Adrenal gland (tissue), 12 donors: Measurements from ENCODE around the gene PIWIL4. TPM values are rescaled to one million over a fixed set of nuclear protein-coding genes. Genes with fewer than 3 reads are reported as not detected.
A peak's percentile ranks its signal among the peaks of the same experiment; 100 is the strongest.

Experiments
- DNase-seq, 7 donors: peaks; one replicate each; pipeline ENCODE4 v3.0.0-alpha.2; 2019 to 2020
- H3K27ac ChIP-seq, 5 donors: fragments of 200-600 bp; sonication (generic) in 4 of 5; 1 replicate in 3 of 5; 2 replicates in 2 of 5; pipeline versions ENCODE4 v1.5.1 to v1.8.0; 2016 to 2020; ENCODE audit warnings: mild to moderate bottlenecking in 1 of 5
- H3K27me3 ChIP-seq: fragments of 200-600 bp; 2 replicates; pipeline ENCODE4 v1.8.0; 2021
- H3K36me3 ChIP-seq, 2 donors: fragments of 200-600 bp; replicated peaks in 1 of 2; 1 replicate in 1 of 2; 2 replicates in 1 of 2; pipeline versions ENCODE4 v1.5.1 to v1.8.0; 2018 to 2022
- H3K4me1 ChIP-seq, 2 donors: fragments of 200-600 bp; replicated peaks in 1 of 2; 1 replicate in 1 of 2; 2 replicates in 1 of 2; pipeline versions ENCODE4 v1.5.1 to v1.8.0; 2018 to 2021
- H3K4me3 ChIP-seq, 4 donors: fragments of 200-600 bp; sonication (generic) in 3 of 4; one replicate each; pipeline ENCODE4 v1.5.1; 2016 to 2018
- H3K9me3 ChIP-seq, 3 donors: fragments of 200-600 bp; sonication (generic) in 1 of 3; replicated peaks in 1 of 3; 1 replicate in 2 of 3; 2 replicates in 1 of 3; pipeline versions ENCODE4 v1.5.1 to v1.8.0; 2016 to 2021
- POLR2A ChIP-seq, 2 donors: fragments of 450-650 bp; IDR thresholded peaks; one replicate each; pipeline ENCODE4 v1.6.1; 2017; ENCODE audit warnings: antibody characterized with exemption in 2 of 2, mild to moderate bottlenecking in 2 of 2, moderate library complexity in 1 of 2
- WGBS, 4 donors: extraction: QIAGEN DNeasy Blood & Tissue Kit in 2 of 4; methylation state at CpG; one replicate each; pipeline versions ENCODE4 v1.1.5 to v1.1.7; 2013 to 2017; 5-methylcytosine and 5-hydroxymethylcytosine counted together
- intact Hi-C, 2 donors: fragments of 100-400 bp; cut with DNase I; formaldehyde crosslinking; loops; one replicate each; pipeline versions ENCODE4 v1.14.1 to v1.15.0; 2022 to 2023
- polyA plus RNA-seq, 3 donors: library from polyadenylated mRNA; stranded (reverse); fragments of 200-250 nt in 2 of 3; fragments of 350-450 nt in 1 of 3; fragmentation: Illumina TruSeq in 1 of 3; extraction: RNeasy Lipid Tissue Mini Kit (QIAGEN cat#74804) in 1 of 3; gene quantifications; one replicate each; pipeline ENCODE4 v1.2.3, GENCODE V29; 2013 to 2014
- total RNA-seq, 9 donors: library from RNA; depleted of rRNA in 4 of 9; stranded (reverse); fragments of >200 nt in 4 of 9; fragments of 120-200 nt in 1 of 9; fragmentation: NEBNext Ultra II Directional in 1 of 9; extraction: Animal tissue kit (Norgen Biotek cat#: 25700) in 1 of 9; gene quantifications; one replicate each; pipeline versions ENCODE4 v1.1.0 to v1.2.4, GENCODE V29; 2013 to 2023
- TF ChIP-seq, protein P1 (sequence below), 6 experiments: fragments of 450-650 bp in 4 of 6; fragments of 200-600 bp in 2 of 6; sonication (generic) in 1 of 6; IDR thresholded peaks; 1 replicate in 5 of 6; 2 replicates in 1 of 6; pipeline versions ENCODE4 v1.5.1 to v1.8.0; 2016 to 2021; ENCODE audit warnings: antibody characterized with exemption in 6 of 6, mild to moderate bottlenecking in 2 of 6, moderate library complexity in 1 of 6
- donor health status: healthy with polysubstance abuse.
- donor health status: Bipolar disorder and iron deficiency.
- donor health status: DM: yes; HTN: yes; CAD: no.
- donor health status: DM: no; HTN: no; CAD: no.
- donor health status: DM: no; HTN: no; CAD: no.
- donor health status: DM: yes; HTN: yes; CAD: no.

The PIWIL4 gene
- total and polyA plus RNA-seq, 12 donors, result 0.12 to 3.0 (median 1.6) TPM

DNA sequence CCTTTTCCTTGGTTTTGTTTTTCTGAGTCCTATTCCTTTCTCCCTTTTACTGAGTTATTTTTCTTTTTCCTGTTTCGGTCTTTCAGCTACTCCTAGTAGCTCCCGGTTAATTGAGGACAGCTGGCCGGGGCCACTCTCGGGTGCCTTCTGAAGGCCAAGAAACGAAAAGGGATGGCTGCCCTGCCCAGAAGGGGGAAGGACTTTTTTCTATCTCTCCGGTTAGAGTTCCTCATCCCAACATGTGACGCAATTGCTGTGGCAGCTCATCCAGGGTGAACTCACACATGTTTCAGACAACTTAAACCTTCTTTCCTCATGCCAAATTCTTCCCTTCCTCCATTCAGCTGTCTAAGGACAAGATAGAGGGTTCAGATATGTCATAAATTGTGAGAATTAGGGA, 83.6 kb downstream of the PIWIL4 start:
- no peak overlapping the region for H3K4me3 ChIP-seq
- H3K27ac ChIP-seq, result peak overlapping the region in 3 of 5 donors; percentile 23 to 34 (median 31)
- no peak for TF ChIP-seq POLR2A (IDR thresholded peaks at IDR 0.05)
- TF ChIP-seq, protein P1, sequence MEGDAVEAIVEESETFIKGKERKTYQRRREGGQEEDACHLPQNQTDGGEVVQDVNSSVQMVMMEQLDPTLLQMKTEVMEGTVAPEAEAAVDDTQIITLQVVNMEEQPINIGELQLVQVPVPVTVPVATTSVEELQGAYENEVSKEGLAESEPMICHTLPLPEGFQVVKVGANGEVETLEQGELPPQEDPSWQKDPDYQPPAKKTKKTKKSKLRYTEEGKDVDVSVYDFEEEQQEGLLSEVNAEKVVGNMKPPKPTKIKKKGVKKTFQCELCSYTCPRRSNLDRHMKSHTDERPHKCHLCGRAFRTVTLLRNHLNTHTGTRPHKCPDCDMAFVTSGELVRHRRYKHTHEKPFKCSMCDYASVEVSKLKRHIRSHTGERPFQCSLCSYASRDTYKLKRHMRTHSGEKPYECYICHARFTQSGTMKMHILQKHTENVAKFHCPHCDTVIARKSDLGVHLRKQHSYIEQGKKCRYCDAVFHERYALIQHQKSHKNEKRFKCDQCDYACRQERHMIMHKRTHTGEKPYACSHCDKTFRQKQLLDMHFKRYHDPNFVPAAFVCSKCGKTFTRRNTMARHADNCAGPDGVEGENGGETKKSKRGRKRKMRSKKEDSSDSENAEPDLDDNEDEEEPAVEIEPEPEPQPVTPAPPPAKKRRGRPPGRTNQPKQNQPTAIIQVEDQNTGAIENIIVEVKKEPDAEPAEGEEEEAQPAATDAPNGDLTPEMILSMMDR (IDR thresholded peaks at IDR 0.05), result no peak
- intact Hi-C loops, result no loop called here
- DNase-seq, result peak in 6 of 7 donors; percentile 45 to 82 (median 53)
- H3K27me3 ChIP-seq, result no peaks in the 10 kb centered on the region
- H3K9me3 ChIP-seq, result no peaks in the 10 kb centered on the region
- WGBS, 4 donors, result 46 to 53% (median 52%) methylated on average over 7 of the region's 7 CpGs
- no peaks in the 10 kb centered on the region for H3K36me3 ChIP-seq
- no peaks in the 10 kb centered on the region for H3K4me1 ChIP-seq

DNA sequence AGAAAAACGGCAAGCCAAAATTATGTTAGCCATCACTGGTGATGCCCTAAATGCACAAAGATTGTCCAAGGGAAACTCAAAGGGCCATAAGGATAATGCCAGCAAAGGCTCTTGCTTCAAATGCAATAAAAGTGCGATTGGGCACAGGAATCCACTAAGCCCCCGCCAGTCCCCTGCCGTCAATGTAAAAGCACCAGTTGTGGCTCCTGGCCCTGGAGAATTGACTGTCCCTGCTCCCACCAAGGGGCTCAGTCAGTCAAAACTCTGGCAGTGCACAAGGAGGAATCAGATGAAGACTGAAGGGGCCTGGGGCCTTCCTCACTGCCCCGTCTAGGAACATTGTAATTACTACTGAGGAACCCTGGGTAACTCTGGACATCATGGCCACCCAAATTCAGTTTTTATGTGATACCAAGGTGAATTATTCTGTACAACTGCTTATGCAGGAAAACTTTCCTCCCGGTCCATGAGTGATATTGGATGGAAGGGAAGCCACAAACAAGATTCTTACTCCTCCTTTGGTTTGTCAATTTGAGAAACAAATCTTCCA, 85.6 kb downstream of the PIWIL4 start:
- H3K36me3 ChIP-seq, result no peaks in the 10 kb centered on the region
- H3K4me1 ChIP-seq, result no peaks in the 10 kb centered on the region
- 77 to 90% (median 85%) methylated on average over 3 to 6 of the region's 6 CpGs for WGBS, 4 donors
- H3K27me3 ChIP-seq, result no peaks in the 10 kb centered on the region
- H3K9me3 ChIP-seq, result no peaks in the 10 kb centered on the region
- no peak overlapping the region for H3K27ac ChIP-seq
- DNase-seq, result no peak
- no peak for TF ChIP-seq POLR2A (IDR thresholded peaks at IDR 0.05)
- TF ChIP-seq, protein P1 (IDR thresholded peaks at IDR 0.05), result no peak
- no peak overlapping the region for H3K4me3 ChIP-seq
- intact Hi-C loops, result no loop called here

DNA sequence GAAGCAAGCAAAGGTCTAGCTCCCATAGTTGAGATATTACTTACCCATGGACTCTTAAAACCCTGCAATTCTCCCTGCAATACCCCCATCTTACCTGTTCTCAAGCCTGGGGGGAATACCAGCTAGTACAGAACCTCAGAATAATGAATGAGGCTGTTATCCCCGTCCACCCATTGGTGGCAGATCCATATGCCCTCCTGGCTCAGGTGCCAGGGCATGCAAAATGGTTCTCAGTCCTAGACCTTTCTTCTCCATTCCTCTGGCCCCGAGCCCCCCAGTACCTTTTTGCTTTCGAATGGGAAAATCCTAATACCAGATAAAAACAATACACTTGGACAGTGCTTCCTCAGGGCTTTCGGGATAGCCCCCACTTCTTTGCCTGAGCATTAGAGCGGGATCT, 86.4 kb downstream of the PIWIL4 start:
- Histone ChIP-seq H3K27ac (no peak overlapping the region), H3K27me3 (no peaks in the 10 kb centered on the region), H3K4me3 (no peak overlapping the region), H3K9me3 (no peaks in the 10 kb centered on the region), H3K4me1 (no peaks in the 10 kb centered on the region), H3K36me3 (no peaks in the 10 kb centered on the region)
- no peak for TF ChIP-seq POLR2A (IDR thresholded peaks at IDR 0.05)
- TF ChIP-seq, protein P1 (IDR thresholded peaks at IDR 0.05), result no peak
- WGBS, 4 donors, result 84 to 92% (median 89%) methylated on average over 5 of the region's 5 CpGs
- intact Hi-C loops, result no loop called here
- no peak for DNase-seq

DNA sequence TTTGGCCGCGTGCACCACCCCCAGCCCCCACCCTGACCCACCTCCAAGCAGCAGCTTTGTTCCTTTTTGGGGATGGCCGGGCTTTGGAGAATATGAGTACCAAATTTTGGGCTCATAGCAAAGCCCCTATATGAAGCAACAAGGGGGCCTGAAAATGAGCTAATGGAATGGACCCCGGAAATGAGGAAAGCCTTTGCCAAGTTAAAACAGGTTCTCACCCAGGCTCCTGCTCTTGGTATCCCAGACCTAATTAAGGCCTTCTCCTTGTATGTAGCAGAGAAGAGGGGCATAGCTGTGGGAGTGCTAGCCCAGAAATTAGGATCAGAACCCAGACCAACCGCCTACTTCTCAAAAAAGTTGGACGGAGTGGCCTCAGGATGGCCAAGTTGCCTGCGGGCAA, 87.0 kb downstream of the PIWIL4 start:
- Histone ChIP-seq H3K4me3 (no peak overlapping the region), H3K27me3 (no peaks in the 10 kb centered on the region), H3K9me3 (no peaks in the 10 kb centered on the region), H3K27ac (no peak overlapping the region), H3K4me1 (no peaks in the 10 kb centered on the region), H3K36me3 (no peaks in the 10 kb centered on the region)
- TF ChIP-seq, protein P1 (IDR thresholded peaks at IDR 0.05), result no peak
- no peak for TF ChIP-seq POLR2A (IDR thresholded peaks at IDR 0.05)
- DNase-seq, result no peak
- intact Hi-C loops, result no loop called here
- WGBS, 4 donors, result 90 to 95% (median 93%) methylated on average over 7 of the region's 7 CpGs
